Astrocyte of the cerebellum (primary cell): ENCODE data around the gene AMD1.

Experiments used
- DNase-seq: peaks from one replicate; pipeline ENCODE4 v3.0.0-alpha.2; 2011; ENCODE audit warnings: low read depth
- H3K4me3 ChIP-seq: 2 replicates; pipeline ENCODE4 v1.5.1; 2011; ENCODE audit warnings: mild to moderate bottlenecking, low read depth, low read length, moderate library complexity
- CTCF ChIP-seq: IDR thresholded peaks from 2 replicates; pipeline ENCODE4 v1.5.1; 2012; ENCODE audit warnings: low read length, low read depth, moderate library complexity, mild to moderate bottlenecking; ENCODE audit errors: missing control alignments
- in situ Hi-C: cut with HindIII; loops from 2 replicates; pipeline ENCODE4 v1.10.0; 2017; ENCODE audit warnings: low sequenced_read_pairs

AMD1 gene

GRCh38 chr6:110934381-110934898, 59.9 kb downstream of the AMD1 start:
- DNase-seq: no peak
- in situ Hi-C loops: no loop called here

GRCh38 chr6:110935171-110935570, 60.6 kb downstream of the AMD1 start:
- in situ Hi-C loops: no loop called here
- no peak overlapping the region for H3K4me3 ChIP-seq
- no peak for DNase-seq
- no peak for TF ChIP-seq CTCF

More at GRCh38 chr6:110934381-110934898, 59.9 kb downstream of the AMD1 start:
- no peak for TF ChIP-seq CTCF
- no peak overlapping the region for H3K4me3 ChIP-seq

- no peak overlapping the region for H3K4me3 ChIP-seq
- in situ Hi-C loops: no loop called here
- no peak for DNase-seq
- TF ChIP-seq CTCF: no peak
Observed at GRCh38 chr6:110938171-110938570, 63.6 kb downstream of the AMD1 start.

GRCh38 chr6:110939429-110940200, 65.0 kb downstream of the AMD1 start:
- no peak for TF ChIP-seq CTCF
- no peak for DNase-seq
- no peak overlapping the region for H3K4me3 ChIP-seq
- in situ Hi-C loops: no loop called here

GRCh38 chr6:110944681-110945151, 70.1 kb downstream of the AMD1 start:
- in situ Hi-C loops: no loop called here
- no peak overlapping the region for H3K4me3 ChIP-seq
- no peak for DNase-seq
- no peak for TF ChIP-seq CTCF
